HUDEP-2 (cell line): Measurements from ENCODE around the gene MGMT.

ENCODE experiments used
- DNase-seq, 76 experiments: peaks; one replicate each; lab custom pipeline; 2025; ENCODE audit not compliant: unreplicated experiment in 76 of 76; lab: John Stamatoyannopoulos, UW

Gene MGMT

DNA sequence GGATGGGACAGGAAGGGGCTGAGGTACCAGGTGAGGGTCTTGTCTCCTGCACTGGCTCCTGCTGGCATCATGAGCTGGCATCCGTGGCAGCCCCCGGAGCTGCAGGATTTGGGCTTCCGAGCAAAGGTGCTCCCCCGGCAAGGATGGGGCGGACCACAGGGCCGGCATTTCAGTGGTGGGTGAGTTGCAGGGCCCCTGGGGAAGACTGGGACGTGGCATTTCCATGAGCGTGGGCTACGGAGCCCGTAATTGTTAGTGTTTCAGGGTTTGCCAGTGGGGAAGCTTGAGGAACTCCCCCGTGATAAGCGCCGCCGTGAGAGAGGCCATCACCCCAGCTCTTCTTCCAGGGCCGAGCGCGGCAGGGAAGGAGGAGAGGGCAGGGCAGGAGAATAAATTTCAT, 235.6 kb downstream of the MGMT start:
- DNase-seq = no peak

DNA sequence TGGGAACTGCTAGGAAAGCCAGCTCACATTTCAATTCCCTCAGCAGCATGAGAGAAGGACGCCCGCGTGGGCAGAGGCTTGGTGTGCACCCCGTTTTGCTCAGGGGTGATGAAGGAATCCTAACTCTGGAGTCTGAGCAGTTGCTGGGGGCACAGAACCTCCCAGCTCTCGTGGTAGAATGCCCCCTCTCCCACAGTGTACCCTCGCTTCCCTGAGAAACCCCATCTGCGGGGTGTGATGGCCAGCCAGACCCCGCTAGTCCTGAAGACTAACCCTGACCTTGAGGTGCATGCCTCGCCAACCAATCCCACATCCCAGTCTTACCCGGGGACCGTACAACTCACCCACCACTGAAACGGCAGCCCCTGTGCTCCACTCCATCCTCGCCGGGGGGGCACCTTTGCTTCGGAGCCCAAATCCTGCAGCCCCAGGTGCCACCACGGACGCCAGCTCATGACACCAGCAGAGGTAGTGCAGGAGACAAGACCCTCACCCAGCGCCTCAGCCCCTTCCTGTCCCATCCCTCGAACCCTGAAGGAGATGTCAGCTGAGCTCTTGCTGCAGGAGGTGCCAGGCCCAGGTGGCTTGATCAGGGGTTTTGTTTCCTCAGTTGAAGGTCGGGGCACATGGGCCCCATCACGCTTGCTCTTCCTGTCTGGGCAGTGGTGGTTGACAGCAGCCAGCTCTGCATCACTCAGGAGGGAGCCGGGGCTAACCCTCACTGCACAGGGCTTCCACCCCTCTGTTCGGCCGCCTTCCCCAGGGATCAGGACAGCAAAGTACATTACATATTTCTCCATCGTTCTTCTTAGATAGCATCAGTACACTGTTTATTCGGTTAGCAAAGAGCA, 236.5 kb downstream of the MGMT start:
- no peak for DNase-seq

DNA sequence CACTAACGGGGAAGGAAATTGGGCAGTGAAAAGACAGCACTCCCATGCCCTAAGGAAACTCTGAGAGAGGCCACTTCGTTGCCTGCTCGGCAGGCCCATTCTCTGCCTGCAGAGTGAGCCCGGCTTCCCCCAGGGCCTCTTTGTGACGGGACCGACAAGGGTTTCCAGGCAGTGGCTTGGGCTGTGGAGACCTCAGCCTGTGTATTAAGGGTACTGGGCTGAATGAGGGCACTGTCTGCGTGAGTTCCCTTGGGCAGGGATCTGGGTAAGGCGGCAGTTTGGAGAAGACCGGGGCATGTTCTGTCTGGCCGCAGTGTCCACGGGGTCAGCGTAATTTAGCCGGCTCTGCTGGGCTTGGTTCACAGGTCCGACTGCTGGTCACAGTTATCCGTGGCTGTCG, 237.2 kb downstream of the MGMT start:
- DNase-seq = no peak

DNA sequence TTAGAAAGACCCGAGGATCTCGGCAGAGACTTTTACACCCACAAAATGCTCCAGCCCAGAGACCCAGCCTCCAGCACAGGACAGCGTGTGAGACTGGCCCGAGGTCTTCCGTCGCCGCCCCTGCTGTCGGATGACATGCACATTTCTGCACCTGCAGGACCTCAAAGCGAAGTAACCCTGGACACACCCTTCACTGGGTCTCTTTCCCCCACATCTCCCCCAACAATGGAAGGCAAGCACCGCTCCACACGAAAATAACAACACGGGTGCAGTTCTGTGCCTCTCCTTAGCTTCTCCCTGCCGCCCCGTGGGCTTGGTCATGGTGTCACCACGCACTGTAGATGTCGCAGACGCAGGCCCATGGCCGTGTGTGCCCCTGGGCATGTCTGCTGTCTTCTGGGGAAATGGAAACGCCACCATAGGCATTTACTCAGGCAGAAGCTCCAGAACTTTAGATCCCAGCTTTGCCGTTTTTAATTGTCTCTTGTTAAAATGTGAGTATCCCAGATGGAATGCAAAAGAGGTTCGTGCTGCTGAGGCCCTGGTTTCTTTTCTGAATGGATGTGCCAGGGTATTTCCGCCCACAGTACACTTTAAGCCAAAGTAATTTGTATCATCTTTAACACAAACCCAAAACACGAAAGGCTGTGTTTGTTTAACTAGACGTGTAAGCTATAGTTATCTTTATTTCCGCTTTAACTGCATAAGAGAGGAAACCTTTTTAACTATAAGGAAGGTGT, 237.9 kb downstream of the MGMT start:
- DNase-seq = no peak

DNA sequence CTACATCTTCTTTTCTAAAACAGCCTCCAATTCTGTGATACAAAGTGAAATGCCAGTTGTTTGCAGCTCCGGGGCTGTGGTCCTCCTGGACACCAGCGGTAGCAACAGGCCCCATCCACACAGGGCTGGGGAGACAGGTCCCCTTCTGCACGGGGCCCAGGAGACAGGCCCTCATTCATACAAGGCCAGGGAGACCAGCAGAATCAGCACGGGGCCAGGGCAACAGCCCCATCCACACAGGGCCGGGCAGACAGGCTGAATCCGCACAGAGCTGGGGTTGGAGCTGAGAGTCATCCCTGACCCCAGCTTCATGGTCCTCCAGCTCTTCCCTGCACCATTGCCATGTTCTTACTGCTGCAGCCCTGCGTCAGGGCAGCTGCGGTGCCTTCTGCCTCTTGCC, 238.6 kb downstream of the MGMT start:
- DNase-seq = no peak

DNA sequence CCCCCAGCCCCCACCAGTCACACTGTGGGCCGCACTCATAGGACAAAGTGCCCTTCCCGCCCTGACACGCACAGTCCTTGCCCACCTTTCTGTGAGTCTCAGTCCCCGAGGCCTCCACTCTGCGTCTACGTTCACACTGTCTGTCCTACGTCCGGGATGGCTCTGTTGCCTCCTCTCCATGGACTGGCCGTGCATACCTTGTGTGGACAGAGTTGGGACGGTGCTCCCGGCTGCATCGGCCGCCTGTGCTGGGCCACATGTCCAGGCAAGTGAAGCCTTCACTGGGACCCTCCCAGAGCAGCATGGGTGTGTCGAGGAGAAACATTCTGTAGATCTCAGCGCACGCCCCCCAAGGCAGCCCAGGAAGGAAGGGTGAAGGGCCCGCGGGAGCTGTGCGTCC, 239.0 kb downstream of the MGMT start:
- DNase-seq = no peak

DNA sequence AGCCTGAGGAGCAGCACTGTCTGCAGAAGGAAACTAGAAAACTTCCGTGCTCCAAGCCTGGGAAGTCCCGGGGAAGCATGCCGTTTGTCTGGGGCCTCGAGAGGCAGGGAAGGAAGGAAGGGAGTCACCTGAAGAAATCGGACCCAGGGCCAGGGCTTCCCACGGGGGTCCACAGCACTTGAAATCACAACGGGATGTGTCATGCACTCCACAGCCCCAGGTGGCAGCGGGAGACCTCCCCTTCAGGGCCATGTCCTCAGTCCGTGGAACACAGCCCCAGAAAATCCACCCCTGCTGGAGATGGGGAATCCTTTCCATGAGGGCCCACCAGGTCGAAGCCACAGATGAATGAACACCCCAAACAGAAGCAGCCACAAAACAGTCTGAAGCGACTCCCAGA, 239.5 kb downstream of the MGMT start:
- DNase-seq = no peak

DNA sequence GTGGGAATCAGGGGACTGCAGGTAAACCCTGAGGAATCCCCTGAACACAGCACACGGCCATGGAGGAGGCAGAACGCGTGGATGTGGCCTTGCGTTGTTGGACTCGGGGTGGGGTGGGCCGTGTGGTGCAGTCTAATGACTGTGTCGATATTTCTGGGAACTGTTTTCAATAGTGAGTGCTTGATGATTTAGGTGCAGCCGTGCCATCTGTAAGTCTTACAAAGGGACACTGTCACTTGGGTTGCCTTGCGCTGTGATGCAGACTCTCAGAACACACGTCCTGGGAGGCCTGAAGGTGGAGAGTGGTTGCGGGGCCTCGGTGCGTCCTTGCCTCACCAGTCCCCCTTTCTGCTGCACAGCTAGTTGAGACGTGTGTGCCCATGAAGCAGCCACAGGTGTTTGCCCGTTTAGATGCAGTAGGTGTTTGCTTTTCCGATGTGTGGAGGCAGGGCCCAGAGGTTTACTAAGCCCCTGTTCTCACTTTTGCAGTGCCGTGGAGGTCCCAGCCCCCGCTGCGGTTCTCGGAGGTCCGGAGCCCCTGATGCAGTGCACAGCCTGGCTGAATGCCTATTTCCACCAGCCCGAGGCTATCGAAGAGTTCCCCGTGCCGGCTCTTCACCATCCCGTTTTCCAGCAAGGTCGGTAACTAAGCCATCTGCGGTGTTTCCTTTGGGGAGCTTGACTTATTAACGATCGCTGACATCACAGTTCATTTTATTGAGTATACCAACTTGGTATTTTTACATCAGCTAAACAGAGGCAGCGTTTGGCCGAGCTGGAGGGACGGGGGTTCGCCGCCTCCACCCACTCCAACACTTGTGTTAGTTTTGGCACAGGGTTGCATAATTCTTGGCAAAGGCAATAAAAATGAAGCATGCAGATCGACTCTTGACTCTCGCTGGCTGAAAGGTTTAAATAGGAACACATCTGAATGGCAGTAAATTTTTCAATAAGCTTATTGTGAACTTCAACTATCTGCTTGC, 240.7 kb downstream of the MGMT start:
- no peak for DNase-seq

DNA sequence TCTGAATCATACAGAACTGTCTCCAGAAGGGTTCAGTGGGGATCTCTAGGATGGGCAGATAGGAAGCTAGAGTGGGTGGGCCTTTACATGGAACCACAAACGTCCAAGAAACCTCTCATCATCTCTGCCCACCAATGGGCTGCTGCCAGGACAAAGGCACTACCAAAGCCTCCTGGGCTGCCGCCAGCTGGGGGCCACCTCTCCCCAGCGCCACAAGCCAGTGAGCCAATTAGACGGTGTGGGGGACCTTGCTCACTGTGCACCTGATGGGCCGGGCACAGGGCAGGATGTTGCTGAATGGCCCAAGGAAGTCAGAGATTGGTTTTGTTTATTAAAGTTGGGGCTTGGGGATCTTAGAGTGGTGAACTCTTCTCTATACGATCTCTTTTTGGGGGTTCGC, 242.1 kb downstream of the MGMT start:
- no peak for DNase-seq

DNA sequence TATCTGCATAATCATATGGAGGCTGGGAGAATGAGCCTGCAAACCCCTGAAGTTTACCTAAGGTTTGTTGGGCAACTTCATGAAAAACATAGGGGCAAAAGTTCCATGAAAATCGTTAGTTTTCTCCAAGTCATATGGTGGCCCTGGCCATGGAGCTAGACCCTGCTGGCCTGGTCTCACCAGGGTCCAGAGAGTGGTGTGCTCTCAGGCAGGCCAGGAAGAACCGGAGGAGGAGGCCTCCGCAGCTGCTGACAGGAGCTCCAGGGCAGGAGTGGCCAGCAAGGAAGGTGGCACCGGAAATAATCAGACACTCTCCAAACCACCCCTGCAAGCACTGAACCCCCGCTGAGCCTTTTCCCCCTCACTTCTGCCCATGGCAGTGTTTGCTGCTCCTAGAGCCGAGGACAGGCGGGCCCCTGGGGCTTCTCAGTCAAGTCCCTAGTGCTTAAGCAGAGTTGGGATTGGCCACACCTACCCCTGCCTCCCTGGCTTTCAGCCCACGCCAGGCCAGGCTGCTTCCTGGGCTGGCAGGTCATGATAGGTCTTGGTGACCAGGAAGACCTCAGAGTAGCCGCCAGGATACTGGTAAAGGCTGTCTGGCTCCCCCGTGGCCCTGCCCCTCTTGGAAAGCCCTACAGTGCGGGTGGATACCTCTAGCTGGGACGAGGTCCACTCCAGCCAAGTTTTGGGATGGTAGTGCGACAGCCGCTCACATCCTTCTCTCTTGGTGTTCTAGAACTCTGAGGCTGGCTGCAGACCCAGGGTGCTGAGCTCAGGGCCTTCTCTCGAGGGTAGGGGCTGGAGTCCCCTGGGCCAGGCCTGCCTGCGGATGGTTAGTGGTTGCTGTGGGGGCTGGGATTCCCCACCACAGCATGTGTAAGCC, 242.8 kb downstream of the MGMT start:
- no peak for DNase-seq

DNA sequence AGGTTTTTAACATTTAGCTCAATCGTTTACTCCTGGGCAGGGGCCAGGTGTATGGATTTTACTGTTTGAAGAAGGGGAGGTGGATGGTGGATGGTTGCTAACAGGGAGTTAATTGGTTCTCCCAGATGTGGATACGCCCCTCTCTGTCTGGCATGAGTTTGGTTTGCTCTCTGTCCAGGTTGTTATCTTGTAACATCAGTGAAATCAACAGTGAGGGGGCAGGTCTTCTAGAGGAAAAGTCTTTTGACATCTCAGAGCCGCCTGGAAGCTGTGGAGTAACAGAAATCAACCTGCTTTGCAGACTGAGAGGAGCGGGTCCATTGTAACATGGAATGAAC, 243.4 kb downstream of the MGMT start:
- no peak for DNase-seq

DNA sequence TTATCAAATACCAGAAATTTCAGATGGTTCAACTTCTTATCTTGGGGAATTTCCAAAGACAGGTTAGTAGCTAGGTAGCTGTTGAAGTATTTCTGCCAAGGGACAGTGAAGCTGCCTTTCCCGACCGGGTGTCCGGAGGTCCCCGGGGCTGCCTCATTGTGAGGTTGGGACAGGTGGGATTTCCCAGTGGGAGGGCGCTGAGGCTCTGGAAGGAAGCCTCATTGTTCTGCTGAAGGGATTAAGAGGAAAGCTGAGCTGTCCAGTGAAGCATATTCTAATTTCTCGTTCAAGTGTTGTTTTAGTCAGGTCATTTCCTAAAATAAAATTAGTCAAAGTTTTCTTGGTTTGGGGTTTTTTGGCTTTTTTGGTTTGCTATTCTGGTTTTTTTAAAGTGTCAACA, 244.2 kb downstream of the MGMT start:
- DNase-seq = no peak

DNA sequence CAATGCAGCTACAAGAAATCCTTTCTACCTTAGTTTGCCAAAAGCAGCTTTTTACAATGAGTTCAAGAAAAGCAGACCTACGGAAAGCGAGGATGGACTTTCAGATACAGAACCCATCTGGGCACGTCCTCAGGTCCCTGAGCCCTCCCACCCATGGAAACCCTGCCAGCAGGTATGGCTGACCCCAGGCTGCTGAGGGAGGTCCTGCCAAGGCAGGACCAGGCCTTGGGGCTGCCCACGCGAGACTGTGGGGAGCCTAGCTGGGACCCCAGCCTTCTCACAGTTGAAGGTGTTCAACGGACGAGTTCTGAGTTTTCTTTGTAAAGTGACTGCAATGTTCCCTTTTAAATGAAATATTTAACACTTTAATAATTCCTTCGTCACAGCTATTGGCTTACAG, 245.0 kb downstream of the MGMT start:
- no peak for DNase-seq

DNA sequence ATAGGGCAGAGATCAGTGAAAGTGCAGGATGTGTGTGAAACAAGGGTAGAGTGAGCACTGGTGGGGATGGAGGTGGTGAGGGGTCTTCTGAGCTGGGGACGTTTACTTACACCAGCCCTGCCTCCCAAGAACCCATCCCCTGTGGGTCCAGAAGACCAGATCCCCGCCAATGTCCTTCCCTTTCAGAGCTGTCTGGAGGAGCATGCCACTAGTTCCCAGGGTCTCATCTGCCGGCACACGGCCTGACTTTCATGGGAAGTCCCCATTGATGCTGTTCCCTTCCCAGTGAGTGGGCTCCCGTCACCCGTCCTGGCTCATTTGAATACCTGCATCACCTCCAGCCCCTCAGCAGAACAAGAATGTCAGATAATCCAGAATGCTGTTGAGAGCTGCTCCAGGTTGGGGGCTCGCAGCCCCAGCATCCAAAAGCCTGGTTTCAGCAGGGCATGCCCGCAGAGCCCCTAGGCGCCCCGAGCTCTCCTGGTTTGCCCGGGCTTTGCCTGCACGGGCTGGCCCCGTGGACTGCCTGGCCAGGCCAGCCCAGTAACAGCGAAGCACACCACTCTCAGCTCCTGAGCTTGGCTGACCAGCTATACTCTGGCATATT, 246.7 kb downstream of the MGMT start:
- no peak for DNase-seq

DNA sequence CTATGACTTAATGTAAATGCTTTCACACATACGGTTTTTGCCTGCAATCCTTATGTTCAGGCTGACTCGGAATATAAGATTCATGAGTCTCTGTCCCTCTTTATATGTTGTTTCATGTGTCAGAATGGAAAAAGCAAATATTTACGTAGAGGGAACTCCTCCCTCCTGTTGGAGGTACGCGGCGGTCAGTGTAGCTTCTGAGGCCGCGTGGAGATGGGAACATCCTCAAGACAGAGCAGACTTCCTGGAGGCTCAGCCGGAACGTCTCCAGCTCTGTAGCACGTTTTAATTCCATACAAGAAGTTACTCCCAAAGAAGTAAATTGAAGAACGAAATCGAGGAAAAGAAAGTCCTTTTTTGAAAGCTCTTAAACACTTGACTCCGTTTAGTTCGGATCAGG, 248.8 kb downstream of the MGMT start:
- DNase-seq = no peak

DNA sequence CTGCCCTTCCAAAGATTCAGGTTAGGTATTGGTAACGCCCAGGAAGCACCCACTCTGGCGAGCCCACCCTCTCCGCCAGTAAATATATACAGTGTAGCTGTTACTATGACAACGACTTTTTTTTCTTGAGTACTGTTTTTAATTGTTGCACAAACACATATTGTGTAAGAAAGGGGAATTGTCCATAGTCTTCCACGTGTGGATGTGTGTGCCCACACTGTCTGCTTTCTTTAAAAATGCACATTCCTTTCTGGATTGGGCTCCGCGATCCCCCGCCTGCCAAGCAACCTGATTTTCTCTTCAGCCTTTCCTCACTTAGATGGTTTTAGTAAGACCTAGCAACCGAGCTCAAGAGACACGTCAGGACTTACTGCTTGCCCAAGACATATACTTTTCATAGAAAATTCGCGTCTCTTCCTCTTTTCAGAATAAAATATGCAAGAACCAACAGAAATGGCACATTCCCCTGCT, 249.2 kb downstream of the MGMT start:
- no peak for DNase-seq

DNA sequence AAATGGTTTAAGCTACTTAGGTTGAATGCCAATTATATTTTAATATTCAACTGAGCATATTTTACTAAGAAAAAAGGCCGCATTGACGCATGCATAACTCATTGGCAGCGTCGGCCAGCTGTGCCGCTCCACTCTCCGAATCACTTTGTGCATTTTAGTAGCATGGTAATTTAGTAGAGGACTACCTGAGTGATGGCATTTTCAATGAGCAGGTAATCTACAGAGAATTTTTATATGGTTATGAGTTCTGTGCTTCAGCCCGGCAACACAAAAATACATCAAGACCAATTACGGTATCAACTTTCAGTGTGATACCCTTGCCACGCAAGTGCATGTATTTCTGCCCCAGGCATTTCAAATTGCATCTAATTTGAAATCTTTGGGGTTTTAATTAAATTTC, 249.8 kb downstream of the MGMT start:
- no peak for DNase-seq

DNA sequence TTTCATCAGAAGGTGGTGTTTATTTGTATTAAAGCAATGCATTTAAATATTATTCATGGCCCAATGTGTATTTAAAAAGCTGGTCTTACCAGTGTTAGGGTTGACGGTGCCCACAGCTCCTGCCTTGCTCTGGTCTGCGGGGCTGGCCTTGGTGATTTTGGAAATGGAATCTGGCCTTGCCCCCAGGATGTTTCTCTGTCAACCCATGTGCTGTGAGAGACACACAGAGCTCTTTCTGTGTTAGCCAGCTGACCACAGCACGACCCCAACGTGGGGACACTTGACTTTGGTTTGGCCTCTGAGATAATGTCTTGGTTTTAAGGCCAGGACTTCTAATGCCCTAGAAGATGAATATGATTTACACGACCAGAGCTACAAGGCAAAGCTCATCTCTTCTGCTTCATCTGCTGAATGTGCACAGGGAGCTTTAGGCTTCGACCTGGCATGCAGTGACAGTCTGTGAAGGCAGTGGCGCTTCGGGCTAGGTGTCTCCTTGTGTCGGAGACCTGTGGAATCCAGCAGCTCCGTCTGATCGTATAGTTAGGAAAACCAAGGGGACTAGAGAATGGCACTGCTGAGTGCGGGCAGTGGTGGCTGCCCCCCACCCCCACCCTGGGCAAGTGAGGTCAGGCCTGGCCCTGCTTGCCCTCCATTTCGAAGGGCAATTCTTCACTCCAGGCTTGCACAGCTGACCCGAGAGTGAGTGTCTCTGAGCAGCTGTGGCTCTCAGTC, 250.9 kb downstream of the MGMT start:
- DNase-seq = no peak
